AG20443 (cell line): ENCODE measurements around the gene GRIP1.

Experiments used
- DNase-seq: peaks from one replicate; pipeline ENCODE4 v3.0.0; 2012; ENCODE audit warnings: low spot score, mixed read lengths

The GRIP1 gene, protein sequence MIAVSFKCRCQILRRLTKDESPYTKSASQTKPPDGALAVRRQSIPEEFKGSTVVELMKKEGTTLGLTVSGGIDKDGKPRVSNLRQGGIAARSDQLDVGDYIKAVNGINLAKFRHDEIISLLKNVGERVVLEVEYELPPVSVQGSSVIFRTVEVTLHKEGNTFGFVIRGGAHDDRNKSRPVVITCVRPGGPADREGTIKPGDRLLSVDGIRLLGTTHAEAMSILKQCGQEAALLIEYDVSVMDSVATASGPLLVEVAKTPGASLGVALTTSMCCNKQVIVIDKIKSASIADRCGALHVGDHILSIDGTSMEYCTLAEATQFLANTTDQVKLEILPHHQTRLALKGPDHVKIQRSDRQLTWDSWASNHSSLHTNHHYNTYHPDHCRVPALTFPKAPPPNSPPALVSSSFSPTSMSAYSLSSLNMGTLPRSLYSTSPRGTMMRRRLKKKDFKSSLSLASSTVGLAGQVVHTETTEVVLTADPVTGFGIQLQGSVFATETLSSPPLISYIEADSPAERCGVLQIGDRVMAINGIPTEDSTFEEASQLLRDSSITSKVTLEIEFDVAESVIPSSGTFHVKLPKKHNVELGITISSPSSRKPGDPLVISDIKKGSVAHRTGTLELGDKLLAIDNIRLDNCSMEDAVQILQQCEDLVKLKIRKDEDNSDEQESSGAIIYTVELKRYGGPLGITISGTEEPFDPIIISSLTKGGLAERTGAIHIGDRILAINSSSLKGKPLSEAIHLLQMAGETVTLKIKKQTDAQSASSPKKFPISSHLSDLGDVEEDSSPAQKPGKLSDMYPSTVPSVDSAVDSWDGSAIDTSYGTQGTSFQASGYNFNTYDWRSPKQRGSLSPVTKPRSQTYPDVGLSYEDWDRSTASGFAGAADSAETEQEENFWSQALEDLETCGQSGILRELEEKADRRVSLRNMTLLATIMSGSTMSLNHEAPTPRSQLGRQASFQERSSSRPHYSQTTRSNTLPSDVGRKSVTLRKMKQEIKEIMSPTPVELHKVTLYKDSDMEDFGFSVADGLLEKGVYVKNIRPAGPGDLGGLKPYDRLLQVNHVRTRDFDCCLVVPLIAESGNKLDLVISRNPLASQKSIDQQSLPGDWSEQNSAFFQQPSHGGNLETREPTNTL

DNA sequence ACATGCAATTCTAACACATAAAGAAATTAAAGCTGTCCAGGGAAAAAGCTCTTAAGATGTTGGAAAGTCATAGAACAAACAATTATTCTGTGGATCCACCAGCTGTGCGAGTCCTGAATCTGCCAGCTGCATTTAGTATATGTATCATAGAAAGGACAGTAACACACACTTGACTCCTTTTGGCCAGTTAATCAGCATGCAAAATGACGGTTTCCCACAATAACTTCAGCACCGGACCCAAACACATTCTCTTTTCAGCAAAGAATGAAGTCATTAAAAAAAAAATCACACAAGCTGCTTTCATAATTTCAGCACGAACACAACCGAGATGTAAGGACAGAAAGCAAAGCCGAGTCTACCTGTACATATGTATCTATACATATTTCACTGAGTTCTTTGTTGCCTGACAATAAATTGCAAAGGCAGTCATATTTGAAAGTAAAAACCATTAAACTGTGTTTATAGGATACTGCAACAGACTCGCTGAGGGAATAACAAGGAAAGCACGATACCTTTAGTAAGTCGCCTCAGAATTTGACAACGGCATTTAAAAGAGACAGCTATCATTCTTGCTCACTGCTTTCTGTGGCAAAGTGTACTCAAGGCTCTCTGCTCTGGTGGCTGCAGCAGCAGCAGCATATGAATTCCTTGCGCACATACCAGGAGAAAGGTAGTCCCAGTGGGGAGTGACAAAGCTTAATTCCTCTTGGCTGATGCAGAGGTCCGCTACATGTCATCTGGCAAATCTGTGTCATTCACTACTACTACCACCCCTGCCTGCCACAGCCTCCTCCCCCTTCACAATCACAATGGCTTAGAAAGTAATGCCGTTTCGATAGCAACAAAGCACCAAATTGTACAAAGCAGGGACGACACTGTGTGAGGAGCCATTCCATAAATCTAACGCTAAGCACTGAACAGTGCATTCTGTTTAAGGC is at the start of gene GRIP1:
Gene GRIP1, minus strand, starts transcription at position 739 of the 938 bp plus-strand sequence. Its CDS starts 172 bp downstream, at position 567.
- no peak for DNase-seq

DNA sequence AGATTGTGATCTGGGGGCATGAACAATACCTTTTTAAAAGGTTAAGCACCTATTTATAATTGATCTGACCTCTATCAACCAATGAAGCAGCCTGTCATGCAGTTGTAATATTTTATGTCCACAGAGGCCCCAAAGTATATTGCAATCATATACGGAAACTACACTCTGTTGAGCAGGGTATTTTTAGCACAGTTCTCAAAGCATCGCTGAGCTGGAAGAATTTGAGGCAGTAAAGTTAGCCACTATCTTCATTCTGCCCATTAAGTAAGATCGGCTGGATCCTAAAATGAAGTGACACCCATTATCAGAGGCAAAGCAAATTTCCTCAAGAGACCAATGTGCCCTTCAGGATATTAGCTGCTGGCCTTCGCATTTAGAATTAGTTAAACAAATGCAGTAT is 47.7 kb upstream of the GRIP1 start:
- DNase-seq = no peak

DNA sequence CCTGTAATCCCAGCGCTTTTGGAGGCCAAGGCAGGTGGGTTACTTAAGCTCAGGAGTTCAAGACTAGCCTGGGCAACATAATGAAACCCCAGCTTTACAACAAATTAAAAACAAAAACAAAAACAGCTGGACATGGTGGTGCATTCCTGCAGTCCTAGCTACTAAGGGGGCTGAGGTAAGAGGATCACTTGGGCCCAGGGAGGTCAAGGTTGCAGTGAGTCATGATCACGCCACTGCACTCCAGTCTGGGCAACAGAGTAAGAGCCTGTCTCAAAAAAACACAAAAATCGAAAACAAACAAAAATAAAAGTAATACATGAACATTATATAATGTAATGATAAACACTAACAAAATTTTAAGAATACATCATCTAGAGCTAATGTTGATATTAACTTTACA is 46.2 kb upstream of the GRIP1 start:
- no peak for DNase-seq

DNA sequence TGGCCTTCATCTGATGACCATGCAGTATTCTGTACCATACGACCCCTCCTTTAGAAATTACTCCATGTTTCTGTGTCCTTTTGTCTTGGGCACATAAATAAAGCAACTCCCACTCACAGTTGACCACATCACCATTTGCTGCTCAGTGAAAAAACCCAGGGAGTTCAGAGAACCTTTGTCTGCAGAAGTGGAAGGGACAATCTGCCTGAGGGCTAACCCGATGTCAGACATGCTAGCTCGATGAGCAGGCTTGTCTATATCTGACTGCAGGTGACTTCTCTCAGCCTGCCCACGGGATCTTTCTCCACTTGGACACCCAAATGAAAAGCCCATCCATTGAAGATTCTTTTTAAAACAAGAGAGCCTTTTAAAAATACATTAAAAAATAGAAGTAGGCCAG is 45.7 kb upstream of the GRIP1 start:
- no peak for DNase-seq

DNA sequence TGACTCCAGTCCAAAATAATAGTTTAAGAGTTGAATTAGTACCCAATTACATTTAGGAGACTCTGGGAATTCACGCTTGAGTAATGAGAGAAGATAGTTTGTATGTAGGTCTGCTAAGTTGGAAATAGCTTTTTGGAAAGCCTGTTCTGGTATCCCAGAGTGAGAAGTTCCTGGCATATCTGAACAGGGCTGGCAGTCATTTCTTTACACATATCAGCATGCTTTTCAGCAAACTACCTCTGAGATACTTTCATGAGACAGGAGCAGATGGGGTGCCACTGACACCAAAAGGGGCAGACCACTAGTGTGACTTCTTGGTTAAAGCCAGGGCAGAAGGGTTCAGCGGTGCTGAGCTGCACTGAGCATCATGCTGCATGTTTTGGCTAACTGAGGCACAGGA is 45.1 kb upstream of the GRIP1 start:
- no peak for DNase-seq

DNA sequence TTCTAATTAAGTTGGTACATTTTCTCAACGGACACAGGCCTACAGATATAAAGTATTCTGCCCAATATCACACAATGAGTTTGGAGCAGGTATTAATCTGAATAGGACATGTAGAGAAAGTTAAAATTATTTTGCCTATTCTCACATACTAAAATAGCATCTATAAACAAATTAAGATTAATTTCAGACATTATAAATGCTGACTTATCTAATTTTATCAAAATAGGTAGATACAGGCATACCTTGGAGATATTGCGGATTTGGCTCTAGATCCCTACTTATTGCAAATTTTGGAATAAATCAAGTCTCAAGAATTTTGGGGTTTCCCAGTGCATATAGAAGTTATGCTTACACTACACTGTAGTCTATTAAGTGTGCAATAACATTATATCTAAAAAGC is 41.0 kb upstream of the GRIP1 start:
- DNase-seq = no peak

DNA sequence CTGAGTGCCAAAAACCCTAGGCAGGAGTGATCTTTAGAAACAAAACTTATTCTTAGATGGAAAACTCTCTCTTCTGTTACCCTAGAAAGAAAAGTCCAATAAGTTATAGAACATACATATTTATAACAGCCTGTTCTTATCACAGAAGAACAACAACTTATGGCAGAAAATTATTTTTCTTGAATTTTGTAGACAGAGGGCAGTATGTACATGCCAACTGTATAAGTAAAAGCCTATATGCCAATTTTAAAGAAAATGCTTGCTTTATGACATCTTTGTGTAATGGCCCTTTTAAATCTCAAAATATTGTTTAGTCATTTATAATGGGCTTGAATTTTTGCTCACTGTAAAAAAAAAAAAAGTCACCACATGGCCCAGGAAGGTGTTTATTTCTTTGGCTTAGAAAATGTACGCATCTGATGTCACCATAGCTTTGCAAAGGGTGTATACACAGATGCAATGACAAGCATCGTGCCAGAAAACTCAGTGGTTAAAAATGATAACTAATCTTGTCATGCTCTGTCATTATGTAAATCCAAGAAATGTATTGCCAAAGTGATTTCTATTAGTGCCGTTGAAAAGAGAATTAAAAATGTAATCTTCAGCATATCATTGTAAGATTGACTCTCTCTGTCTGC is 38.3 kb upstream of the GRIP1 start:
- no peak for DNase-seq

DNA sequence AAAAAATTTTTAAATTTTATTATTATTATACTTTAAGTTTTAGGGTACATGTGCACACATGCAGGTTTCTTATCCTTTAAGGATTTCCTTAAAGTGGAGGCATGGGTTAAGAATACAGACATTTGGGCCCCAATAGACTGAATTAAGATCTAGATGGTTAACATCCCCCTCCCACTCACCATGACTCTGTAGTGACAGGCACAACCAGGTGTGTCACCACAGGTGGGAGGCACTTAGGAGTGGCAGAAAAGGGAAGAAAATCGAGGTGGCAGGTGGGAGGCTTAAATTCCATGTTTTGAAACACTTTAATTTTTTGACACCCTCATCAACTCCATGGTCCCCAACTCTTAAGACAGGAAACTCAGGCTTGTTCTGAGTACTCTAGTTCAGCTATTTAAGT is 37.6 kb upstream of the GRIP1 start:
- DNase-seq = no peak

DNA sequence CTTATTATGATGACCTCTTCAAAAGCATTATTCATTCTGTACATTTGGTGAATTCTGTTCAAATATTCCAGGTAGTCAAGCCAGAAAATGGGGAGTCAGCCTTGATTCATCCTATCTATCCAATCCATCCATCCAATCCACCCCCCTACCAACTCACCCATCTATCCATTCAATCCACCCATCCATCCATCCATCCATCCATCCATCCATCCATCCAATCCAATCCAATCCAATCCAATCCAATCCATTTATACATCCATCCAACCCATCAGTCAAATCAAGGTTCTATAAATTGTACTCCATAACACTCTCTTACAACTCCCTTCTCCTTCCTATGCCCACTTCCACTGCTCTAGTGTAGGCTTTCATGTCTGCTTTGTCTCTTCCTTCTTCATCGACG is 35.8 kb upstream of the GRIP1 start:
- DNase-seq = no peak

DNA sequence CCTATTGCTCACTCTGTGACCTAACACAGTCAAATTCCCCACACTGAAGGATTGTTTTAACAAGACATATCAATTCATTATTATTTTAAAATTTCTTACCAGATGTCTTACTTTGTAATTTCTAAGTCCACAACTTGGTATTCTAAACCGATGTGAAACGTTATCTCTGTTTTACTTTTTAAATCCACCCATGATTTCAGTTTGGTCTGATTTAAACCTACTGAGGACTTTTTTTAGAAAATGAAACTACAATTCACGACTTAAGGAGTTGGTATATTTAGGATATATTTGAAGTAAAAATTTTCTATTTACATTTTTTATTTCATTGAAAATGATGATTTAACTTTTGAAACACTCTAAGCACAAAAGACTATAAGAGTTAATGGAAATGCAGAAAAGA is 35.1 kb upstream of the GRIP1 start:
- DNase-seq = no peak

DNA sequence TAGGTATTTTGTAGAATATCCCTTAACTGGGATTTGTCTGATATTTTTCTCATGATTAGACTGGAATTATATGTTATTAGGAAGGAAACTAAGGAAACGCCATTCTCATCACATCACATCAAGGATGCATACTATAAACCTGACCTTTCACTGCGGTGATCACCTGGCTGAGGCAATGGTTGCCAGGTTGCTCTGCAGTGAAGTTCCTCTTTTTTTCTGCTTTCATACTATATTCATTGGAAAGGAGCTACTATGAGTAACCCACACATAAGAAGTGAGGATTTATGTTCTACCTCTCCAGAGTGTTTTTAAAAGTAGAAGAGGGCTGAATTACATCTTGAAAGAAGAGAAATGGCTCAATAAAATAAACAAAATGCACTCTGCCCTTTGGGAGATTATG is 31.0 kb upstream of the GRIP1 start:
- DNase-seq = no peak

DNA sequence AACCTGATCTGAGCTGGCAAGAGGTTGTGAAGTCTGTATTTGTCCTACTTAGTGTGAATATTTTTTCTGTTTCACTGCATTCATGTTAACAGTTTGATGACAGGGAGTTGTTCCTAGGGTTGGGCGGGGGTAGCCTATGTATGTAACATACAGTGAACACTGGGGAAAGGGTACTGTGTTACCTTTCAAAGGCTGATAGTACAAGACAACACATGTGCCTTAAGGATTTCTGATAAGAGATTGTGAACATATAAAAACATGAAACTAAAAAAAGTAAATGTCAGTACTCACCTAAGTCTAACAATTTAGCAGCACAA is 30.5 kb upstream of the GRIP1 start:
- DNase-seq = no peak

DNA sequence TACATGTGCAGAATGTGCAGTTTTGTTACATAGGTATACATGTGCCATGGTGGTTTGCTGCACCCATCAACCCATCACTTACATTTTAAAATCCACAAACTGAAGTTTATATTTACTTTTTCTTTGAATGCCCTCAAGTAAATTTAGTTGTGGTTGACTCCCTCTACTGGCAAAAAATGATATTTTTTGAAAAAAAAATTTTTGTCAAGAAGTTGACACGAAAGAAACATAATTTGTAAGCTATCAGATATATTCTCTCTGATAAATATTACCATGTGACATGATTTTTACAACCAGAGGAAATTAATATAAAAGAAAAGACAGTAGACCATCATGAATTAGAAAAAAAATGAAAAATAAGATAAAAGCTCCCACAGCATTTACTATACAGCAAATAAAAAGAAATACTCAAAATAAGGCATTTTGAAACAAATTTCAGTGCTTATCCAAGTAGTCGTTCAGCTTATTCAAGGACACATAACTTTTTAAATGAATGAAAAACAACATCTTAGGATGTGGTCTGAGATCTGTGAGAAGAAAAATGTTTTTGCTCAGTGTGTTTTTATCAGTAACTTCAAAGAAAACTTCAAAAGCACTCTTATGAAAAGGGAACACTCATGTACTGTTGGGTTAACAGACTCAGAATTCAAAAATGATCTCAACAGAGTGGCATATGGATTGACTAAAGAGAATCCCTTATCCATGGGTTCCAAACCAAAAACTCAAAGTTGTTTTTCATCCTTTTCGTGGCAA is 30.0 kb upstream of the GRIP1 start:
- DNase-seq = no peak

DNA sequence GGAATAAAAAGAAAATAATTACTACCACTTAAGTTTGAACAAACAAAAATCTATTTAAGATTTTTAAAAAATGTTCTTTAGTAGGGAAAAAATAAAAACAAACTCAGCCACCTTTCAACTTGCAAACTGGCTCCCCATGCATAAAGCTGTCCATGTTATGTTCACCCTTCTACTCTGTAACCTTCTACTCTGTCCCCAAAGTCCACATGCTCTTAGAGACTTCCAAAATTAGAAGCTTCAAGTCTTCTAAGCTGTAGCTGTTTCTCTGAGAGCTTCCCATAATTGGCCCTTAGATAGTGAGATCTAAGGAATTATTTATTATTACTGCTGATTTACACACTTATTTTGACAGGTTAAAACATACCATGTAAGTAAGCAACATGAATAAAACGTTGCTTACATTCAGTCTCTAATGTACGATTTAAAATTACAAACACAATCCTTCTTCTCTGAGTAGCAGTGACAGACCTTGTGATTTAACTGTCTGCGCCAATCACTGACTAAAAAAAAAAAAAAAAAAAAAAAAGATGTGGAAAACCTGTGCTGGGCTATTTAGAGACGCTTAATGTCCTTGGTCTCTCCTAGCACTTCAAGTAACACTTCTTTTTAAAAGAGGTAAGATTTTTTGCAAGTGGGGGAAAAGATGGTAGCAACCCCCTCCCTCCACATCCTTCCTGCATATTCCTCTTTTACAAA is 28.3 kb upstream of the GRIP1 start:
- no peak for DNase-seq

DNA sequence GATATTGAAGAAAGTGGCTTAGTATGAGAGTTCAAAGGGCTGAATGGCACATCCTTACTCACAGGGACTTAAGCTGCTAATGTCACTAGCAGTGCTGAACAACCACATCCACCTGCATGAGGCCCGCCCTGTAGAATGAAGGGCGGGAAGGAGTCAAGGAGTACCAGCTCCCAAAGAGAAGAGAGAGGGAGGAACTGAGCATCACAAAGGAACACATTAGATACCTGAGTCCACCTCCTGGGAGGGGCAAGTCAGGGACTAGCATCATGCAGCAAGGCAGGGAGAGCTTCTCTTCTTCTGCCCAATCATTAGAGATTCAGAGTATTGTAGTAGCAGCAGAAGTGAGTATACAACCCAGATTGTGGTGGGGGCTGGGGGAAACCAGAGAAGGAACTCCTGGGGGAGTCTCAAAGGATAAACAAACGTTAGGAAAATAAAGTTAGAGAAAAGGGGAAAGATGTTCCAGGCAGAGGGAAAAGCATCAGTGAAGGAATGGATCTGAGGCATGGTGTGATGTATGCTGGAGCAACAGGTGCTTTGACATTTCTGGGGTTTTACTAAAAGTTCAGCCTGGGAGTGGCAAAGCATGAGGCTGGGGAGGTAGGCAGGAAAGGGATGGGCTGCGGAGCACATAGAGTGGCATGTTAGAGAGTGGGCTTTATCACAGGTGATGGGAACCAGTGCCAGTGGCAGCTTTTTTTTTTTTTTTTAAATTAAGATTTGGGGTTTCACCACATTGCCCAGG is 21.0 kb upstream of the GRIP1 start:
- no peak for DNase-seq

DNA sequence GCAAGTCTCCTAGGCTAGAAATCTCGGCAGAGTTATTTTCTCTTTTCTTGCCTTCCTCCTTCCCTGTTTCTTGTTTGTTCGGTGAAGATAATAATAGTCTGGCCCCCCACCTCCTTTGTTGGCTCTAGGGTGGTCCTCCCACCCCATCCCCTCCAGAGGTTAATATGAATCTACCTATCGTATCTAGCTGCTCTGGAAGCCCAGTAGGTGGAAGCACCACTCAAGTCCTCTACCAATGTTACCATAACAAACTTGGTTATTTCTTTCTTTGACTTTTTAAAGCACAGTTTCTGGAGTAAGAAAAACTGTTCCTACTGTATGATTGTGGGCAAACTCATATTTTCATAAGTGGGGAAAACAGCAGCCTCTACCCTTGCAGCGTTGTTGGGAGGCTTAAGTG is 19.7 kb upstream of the GRIP1 start:
- no peak for DNase-seq

DNA sequence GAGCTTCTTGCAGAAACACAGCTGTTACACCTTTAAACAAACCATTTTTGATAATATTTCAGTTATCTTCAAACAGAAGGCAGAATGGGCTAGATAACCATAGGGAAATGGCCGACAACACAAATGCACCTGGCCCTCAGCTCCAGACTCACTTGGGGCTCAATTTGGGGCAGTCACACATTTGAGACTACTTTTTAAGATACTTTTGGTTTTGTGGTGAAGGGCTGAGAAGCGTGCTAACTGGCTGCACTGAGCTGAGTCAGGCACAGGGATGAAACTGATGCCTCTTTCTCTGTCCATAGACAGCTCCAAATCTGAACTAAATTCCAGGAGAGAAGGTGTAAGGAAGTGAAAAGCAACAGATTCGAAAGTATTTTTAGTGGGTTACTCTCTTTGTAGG is 18.5 kb upstream of the GRIP1 start:
- DNase-seq = no peak

DNA sequence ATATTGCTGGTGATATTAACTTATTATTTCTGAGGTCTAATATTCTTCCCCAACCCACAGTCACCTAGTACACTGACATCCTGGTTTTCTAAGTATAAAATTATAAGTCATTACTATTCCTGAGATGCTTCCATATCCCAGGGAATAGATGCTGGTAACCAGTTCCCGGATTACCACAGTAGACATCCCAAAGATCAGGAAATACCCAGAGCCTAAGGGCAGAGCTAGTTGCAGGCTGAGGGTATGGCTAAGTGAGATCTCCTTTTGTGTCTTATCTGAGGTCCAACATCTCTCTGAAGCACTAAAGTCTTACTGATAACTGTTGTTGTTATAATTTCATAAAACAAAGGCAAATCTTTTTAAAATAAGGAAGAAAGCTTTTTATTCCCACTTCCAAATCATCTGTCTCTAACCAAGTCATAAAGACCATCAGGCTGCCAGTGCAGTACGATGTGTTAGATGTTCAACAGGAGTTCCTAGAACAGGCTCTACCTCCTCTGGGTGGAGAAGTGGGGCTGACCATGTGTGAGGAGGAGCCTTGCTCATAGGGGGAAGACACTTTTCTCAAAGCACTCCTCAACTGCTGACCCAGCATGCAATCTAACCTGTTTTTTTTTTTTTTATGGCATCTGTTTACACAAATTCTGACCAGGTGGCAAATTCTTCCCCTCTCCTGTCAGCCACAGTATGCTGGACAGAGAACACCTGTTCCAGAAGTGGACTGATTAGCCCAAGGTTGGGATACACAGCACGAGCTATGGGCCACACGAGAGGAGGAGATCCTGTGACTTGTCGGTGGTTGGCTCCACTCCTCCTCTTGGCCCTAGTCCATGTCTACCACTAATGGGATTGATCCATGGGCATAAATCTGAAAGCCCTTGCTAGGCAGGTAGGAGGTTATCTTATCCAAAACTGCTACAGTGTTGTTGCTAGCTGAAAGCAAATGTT is 16.1 kb upstream of the GRIP1 start:
- no peak for DNase-seq
